Stimulated activated CD4-positive, alpha-beta T cell treated with anti-CD3 and anti-CD28 coated beads, TNF-alpha, amount 100 ng/mL, for 48 hours (primary cell): ENCODE results near the gene EPS8L3.
"Not testable (repeated sequence)": the region's sequence is repeated elsewhere in the genome, so short reads cannot be mapped to it uniquely, and the experiment has no call there.

Experiments
- DNase-seq, 3 donors: peaks; one replicate each; pipeline ENCODE4 v3.0.0-alpha.2; 2020; ENCODE audit warnings: low read depth in 3 of 3

EPS8L3 gene

GRCh38 chr1:109763646-109764415 lies at the start of gene EPS8L3:
EPS8L3 (minus strand) TSS chr1:109763923; CDS start chr1:109761749, 2,174 bp downstream.
- DNase-seq = no peak

DNA sequence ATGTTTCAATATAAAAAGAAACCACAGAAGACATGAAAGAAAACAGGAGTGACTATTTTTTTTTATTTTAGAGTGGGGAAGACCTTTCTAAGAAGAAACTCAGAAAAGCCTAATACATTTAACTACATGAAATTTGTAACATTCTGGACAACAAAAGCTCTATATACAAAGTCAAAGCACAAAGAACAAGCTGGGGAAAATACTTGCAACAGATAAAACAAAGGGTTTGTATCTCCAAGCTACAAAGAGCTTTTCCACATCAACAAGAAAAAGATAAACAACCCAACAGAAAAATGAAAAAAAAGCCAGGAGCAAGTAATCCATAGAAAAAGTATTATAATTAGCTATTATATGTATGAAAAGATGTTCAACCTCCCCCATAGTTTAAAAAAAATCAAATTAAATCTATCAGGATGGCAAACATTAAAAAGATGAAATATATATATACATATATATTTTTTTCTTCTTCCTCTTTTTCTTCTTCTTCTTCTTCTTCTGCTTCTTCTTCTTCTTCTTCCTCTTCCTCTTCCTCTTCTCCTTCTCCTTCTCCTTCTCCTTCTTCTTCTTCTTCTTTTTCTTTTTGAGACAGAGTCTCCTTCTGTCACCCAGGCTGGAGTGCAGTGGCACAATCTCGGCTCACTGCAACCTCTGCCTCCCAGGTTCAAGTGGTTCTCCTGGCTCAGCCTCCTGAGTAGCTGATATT lies 49.1 kb upstream of the EPS8L3 start:
- no peak for DNase-seq

- no peak for DNase-seq
Observed at GRCh38 chr1:109808703-109809102, 45.0 kb upstream of the EPS8L3 start.

DNA sequence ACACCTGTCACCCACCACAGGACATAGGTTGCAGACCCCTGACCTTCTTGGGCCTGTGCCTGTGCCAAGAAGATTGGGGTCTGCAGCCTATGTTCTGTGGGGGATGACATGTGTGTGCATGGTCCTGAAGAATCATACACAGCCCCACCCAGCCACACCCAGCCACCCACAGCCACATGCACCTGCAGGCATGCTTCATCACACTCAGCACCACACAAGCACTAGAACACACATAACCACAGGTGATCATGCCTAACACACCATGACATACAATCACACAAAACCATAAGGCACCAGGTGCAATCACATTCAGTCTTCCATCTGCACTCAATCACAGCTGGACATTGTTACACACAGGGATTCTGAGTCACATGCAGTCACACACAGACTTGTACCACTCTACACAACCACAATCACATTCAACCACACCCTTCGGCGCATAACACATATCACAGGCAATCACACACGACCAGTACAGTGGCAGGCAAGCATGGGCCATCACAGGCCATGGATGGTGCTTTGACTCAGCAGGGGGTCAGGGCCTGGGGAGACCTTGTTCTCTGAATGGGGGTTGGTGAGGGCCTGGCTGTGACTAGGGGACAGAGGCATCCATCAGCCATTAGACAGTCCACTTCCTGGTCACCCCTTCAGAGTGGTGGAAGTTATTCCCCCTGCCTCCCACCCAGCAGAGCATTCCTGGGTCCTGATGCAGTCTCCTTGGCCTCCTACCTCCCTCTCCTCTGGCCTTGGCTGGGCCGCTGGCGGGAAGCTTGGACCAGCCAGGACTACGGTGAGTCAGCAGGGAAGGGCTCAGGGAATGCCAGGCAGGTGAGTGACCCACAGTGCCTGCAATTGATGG lies 44.3 kb upstream of the EPS8L3 start:
- no peak for DNase-seq

DNA sequence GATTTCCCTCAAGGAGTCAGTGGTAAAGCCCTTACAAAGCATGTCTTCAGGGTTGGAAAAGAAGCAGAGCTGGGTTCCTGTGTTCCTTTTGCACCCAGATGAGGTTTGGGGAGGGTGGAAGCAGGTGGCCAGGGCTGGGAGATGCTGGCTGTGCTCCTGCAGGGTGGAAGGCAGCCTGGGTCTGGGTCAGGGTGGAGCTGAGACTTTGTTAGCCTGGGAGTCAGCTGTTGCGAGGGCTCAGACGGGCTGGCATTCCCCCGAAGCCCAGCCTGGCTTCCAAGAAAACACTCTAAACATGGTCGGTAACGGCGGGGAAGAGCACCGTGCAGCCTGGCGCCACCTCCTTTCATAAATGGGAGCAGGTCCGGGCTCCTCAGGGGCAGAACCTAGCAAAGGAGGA lies 43.7 kb upstream of the EPS8L3 start:
- no peak for DNase-seq

DNA sequence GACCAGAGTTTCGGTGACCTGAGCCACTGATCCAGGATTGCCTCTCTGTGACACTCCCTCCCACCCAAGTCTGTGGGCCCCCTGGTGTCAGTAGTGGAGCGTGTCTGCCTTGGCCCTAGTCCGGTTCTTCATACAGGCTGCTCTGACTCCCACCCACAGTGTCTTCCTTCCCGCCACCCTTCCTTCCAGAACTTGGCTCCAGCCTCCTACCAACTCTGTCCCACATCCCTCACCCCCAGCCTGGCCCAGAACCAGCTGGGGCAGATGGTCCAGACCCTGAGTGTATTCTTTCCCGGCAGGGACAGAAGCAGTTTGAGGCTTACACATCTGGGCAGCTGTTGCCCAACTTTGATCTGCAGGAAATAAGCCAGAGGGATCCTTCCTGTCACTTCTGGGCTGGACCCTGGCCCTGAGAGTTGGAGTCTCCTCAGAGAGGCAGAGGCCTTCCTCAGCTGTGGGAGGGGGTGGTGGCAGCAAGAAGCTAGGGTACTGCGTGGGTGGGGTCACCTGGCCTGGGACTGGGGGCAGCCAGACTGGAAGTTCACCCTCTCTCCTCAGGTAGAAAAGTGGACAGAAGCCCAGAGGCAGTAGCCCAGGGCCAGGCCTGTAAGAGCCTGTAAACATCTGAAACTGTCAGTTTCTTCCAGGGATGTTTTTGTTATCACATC lies 43.1 kb upstream of the EPS8L3 start:
- no peak for DNase-seq

GRCh38 chr1:109805486-109806165 lies 41.9 kb upstream of the EPS8L3 start:
- DNase-seq = no peak

GRCh38 chr1:109804660-109805059 lies 40.9 kb upstream of the EPS8L3 start:
- DNase-seq = no peak

DNA sequence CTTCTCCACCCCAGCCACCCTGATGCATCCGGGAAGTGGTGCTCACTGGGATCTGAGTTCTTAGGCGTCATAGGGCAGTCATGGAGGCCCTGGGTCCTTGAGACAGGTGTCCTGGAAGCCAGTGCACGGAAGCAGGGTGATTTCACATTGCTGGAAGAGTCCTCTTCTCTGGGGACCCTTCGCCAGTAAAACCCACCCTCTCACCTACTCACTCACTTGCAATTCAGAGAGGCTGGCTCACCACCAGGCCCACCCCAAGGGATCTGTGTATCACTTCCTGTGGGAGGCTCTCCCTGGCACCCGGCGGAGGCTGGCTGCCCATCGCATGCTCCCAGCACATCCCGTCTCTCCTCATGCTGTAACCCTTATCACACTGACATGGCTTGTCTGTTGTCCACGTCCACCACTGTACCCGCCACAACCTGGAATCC lies 40.2 kb upstream of the EPS8L3 start:
- DNase-seq = no peak

- no peak for DNase-seq
Observed at GRCh38 chr1:109802901-109803561, 39.3 kb upstream of the EPS8L3 start.

DNA sequence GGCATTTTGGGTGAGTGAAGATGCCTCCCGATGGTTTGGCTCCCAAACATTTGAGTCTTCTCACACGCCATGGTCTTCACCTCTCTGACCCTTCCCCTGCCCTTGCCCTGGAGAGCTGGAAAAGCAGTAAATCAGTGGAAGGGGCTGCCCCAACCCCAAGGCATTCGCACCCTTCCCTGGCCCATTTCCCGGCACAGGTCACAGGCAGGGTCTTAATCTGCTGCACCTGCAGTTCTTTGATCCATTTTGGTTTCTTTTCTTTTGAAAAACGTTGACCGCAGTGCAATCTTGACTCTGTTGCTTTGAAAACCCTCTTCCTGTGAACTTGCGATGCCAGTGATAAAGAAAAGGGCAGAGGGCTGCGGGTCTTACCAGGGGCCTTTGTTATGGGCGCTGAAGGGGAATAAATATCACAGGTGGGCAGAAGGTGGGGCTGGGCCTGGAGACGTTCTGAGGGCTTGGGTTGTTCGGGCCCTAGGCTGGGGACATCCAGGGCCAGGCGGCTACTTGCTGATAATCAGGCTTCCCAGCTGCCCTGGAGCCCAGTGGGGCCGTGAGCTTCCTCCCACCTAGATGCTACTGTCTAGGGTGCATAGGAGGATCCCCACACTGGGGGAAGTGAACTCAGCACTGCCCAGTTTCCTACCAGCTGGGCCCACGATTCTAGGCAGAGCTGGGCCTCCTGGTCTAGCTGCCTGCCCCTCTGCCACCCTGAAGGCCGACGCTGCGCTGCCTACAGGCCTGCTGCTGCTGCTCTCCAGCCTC lies 38.6 kb upstream of the EPS8L3 start:
- DNase-seq = peak; percentile 27 to 53 (median 47)

- DNase-seq = peak in 1 of 3 donors; percentile 33
Observed at GRCh38 chr1:109801791-109802135, 38.0 kb upstream of the EPS8L3 start.

DNA sequence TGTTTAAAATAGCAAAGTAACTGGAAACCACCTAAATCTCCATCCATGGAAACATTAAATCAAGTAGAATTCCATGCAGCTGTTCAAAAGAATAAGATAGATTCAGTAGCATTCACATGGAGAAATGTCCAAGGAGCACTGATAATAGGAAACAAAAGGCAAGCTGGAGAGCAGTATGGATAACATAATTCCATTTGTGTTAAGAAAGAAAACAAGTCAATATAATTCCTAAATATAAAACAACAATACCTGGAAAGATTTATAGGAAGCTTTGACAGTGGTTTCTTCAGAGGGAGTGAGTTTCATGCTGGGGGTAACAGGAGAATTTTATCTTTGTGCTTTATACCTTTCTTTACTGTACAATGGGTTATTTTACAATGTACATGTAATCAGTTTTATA lies 36.6 kb upstream of the EPS8L3 start:
- DNase-seq = no peak

- DNase-seq = no peak
Observed at GRCh38 chr1:109799445-109799844, 35.7 kb upstream of the EPS8L3 start.

GRCh38 chr1:109797303-109797595 lies 33.5 kb upstream of the EPS8L3 start:
- not testable (repeated sequence) for DNase-seq

DNA sequence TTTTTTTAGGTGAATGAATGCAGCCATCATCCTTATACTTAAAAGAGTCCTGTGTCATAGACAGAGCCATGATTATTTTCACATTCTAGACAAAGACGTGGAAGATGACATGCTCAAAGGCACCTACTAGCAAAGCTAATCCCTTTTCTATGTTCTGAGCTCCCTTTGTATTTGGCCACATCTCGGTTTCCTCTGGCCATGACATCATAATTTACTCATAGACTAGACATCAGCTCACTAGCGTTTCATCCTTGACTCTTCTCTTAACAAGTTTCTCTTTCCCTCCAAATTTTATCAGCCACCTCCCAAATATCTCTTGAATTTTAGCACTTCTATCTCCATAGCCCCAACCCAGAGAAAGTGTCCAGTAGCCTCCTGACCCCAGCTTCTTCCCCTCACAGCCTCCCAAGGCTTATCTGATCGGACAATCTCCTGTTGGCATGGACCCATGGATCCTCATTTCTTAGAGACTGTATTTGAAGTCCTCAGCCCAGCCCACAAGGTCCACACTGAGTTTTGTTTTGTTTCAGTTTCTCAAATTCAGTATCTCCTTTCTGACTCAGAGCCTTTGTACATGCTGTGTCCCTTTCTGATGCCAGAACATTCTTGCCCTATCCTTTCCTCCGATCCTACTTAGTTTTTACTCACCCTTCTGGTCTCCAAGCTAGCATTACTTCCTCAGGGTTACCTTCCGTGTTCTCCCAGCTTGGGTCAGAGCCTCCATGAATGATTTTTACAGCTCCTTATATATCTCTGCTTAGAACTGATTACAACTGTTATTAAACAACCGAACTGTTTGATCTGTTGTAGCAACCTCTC lies 33.0 kb upstream of the EPS8L3 start:
- DNase-seq = no peak

DNA sequence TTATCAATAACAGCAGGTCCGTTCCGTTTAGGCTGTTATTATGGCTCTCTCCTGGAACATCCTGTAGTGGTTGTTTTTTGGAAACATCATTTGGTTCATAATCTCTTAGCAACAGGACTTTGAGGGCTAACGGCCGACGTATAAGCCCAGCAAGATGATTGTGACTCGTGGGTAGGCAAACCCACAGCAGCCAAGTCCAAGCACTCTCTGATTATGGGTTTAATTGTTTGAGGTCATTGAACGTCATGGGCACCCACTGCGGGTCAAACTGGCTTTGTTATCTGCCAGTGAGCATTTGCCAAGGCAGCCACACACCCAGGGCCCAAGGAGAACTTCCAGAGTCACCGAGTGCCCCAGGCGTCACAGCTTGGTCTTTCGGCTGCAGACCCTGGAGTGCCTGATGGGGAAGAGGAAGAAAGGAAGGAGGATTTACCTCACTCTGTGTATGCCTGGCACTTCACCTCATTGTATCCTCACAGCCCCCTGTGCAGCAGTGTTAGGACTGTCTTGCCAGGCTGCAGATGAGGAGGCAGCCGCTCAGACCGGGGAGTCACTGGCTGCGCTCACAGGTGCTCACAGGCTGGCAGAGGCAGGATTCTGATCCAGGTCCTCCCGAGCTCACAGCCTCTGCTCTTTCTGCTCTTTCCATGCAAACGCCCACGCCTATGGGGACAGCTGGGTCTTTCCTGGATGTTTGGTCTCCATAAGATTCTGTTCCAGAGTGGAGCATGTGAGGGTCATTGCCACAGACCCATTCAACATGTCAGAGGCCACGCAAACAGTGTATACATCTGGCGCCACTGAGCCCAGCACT lies 30.8 kb upstream of the EPS8L3 start:
- DNase-seq = no peak
